HG03103 (cell line): ENCODE data around the gene GP2.

Experiments used
- ATAC-seq: cut with Tn5 transposase; IDR thresholded peaks from one replicate; pipeline ENCODE4 v1.9.1; 2021; ENCODE audit warnings: low read depth; ENCODE audit not compliant: unreplicated experiment

Gene GP2

GRCh38 chr16:20327444-20328041 is at the start of gene GP2:
Gene GP2, minus strand, starts transcription at chr16:20327513. Its CDS starts 1,082 bp downstream, at chr16:20326431.
- ATAC-seq: no peak

GRCh38 chr16:20372701-20373100 is 45.4 kb upstream of the GP2 start:
- no peak for ATAC-seq

- no peak for ATAC-seq
Measured at GRCh38 chr16:20369452-20370054, 42.2 kb upstream of the GP2 start.

DNA sequence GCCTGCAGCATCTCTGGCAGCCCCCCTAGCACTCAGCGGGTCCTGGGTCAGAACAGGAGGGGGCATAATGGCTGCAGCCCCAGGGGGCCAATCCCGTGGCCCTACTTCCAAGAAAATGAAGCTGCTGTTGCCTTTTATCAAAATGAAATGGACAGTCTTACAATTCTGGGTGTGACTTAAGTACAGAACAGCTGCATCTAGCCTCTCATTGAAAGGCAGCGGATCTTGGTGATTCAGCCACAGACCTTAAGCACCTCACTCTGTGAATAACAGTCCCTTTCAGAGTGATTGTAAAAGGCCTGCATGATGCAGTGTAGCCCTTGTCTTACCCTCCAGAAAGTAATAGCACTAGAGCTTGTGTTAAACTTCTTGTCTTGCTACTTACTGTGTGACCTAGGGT is 36.7 kb upstream of the GP2 start:
- ATAC-seq: no peak

DNA sequence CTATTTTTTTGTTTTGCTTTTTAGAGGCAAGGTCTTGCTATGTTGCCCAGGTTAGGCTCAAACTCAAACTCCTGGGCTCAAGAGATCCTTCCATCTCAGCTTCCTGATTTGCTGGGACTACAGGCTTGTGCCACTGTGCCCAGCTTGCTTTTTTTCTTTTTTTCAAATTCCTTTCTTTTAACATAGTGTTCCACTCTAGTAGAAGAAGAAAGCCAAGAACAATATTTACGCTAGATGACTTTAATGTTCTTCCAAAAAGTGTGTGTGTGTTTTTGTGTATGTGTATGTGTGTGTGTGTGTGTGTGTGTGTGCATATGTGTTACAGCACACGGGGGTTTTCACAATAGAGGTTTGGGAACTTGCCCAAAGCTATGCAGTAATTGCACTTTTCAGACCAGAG is 35.9 kb upstream of the GP2 start:
- no peak for ATAC-seq

- ATAC-seq: no peak
Measured at GRCh38 chr16:20359997-20360396, 32.7 kb upstream of the GP2 start.

DNA sequence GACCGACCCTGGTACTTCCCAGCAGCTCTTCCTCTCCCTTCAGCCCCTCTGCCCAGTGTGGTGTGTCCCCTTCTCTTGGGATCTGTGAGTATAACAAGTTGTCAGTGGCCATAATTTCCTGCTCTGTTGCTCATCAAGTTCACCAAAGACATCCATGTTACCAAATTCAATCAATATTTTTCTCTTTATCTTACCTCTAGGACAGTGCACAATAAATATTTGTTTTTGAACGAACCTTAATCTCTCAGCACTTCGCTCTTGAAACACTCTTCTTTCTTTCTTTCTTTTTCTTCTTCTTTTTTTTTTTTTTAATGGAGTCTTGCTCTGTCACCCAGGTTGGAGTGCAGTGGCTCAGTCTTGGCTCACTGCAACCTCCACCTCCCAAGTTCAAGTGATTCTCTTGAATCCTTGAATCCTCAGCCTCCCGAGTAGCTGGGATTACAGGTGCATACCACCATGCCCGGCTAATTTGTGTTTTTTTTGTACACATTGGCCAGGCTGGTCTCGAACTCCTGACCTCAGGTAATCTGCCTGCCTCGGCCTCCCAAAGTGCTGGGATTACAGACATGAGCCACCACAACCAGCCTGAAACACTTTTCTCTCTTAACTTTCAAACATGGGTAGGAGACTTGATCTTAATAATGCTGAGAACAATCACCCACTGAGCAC is 27.9 kb upstream of the GP2 start:
- ATAC-seq: no peak

- ATAC-seq: no peak
Measured at GRCh38 chr16:20353379-20353778, 26.1 kb upstream of the GP2 start.

DNA sequence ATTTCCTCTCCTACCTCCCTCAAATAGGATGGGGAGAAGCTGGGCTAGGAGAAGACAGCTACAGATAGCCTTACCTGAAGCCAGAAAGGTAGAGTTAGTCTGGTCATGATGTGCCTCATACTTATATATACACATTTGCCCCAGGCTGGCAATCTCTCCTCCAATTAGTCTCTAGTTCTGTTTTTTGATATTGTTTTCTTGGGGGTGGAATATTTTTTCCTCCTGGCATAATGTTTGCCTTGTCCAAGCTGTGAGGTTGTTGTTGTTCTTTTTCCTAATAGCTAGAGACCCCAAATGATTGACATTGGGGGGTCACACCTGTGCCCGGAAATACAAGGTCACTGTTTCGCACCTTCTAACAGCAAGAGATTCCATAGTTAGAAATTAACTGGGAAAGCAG is 25.3 kb upstream of the GP2 start, which contains the start of gene UMOD:
TSS of gene UMOD (minus strand) at position 101 of the 400 bp plus-strand sequence. CDS start 1,978 bp downstream, outside the sequence.
- ATAC-seq: no peak

GRCh38 chr16:20349615-20350014 is 22.3 kb upstream of the GP2 start:
- ATAC-seq: no peak

GRCh38 chr16:20348365-20349185 is 21.3 kb upstream of the GP2 start:
- no peak for ATAC-seq

GRCh38 chr16:20347666-20348364 is 20.5 kb upstream of the GP2 start:
- ATAC-seq: no peak

DNA sequence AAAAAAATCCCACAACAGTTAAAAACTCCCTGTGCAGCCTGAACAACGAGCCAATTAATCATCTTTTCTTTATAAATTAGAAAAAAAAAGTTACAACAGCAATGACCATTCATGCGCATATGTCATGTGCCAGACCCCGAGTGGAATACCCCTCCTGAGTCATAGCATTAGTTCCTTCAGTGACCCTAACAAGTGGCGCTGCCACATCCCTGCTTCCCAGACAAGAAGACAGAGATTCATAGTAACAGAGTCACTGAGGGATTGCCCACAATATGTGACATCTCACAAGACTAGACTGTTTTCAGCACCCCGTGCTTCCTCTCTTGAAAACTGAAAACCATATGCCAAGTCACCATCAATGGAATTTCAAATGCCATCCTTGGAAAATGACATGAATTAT is 17.3 kb upstream of the GP2 start:
- ATAC-seq: no peak

- ATAC-seq: no peak
Measured at GRCh38 chr16:20339744-20340143, 12.4 kb upstream of the GP2 start.

- ATAC-seq: no peak
Measured at GRCh38 chr16:20336955-20337354, 9.6 kb upstream of the GP2 start.

DNA sequence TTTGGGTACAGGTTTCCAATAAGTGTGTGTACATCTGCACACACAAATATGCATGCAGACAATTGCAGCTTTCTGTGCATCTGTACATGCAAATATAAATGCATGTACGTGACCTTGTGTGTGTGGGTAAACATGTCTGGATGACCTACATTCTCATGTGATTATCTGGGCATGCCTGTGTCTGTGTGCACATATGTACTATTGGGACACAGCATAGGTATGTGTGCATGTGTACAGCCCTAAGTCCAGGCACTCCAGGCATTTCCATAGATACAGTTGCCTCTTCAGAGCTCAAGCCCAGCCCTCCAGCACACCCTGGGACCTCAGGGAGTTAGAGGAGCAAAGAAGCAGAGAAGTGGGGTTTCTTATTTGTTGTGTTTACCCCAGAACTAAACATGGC is 7.1 kb upstream of the GP2 start:
- no peak for ATAC-seq

DNA sequence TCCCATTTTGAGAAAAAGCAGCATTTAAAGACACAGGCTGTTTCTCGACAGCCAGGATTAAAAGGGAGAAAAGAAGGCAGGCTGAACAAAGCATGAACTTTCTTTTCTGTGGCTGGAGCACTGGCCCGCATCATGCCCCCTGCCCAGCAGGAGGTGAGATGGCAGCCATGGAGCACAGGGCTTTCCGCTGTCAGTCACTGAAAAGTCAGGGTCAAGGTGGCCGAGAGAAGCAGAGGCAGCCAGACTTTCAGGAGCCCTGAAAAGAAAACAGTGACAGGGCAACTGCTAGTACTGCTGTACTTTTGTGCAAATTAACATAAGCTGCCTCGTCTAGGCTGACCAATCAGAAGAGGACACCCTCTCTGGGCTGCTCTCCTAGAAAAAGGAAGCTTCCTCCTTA is 5.8 kb upstream of the GP2 start:
- no peak for ATAC-seq

DNA sequence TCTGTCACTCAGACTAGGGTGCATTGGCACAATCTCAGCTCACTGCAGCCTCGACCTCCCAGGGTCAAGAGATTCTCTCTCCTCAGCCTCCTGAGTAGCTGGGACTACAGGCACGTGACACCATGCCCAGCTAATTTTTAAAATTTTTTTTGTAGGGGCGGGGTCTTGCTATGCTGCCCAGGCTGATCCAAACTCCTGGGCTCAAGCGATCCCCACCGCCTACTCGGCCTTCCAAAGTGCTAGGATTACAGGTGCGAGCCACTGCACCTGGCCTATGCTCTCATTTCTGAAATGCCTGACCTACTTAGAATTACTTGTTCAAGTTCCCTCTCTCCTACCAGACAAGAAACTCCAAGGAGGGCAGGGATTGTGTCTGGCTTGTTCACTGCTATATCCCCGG is 5.1 kb upstream of the GP2 start:
- no peak for ATAC-seq

DNA sequence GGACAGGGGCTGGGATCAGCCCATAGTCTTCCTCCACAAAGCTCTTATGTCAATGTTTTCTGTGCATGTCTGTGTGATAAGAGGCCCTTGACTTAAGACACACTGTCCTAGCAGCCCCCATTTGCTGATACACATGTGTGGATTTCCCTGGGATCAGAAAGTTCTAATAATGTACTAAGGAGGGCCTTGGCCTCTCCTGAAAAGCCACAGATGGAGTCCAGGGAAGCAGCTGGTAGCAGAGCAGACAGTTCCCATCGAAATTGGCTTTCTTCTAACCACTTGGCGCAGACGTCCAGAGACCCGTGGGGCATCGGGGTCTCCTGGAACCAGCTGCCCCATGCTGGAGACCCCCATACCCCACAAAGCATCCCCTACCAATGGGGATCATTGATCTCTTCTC is 4.3 kb upstream of the GP2 start:
- ATAC-seq: no peak

- no peak for ATAC-seq
Measured at GRCh38 chr16:20329392-20330138, 2.3 kb upstream of the GP2 start.
